GM19397 (cell line): ENCODE measurements around the gene C19orf44.
"Not testable (repeated sequence)": the region's sequence is repeated elsewhere in the genome, so short reads cannot be mapped to it uniquely, and the experiment has no call there.

Experiments used
- ATAC-seq: cut with Tn5 transposase; IDR thresholded peaks from one replicate; pipeline ENCODE4 v1.9.1; 2021; ENCODE audit warnings: mild to moderate bottlenecking, moderate library complexity; ENCODE audit not compliant: unreplicated experiment

Gene C19orf44

DNA sequence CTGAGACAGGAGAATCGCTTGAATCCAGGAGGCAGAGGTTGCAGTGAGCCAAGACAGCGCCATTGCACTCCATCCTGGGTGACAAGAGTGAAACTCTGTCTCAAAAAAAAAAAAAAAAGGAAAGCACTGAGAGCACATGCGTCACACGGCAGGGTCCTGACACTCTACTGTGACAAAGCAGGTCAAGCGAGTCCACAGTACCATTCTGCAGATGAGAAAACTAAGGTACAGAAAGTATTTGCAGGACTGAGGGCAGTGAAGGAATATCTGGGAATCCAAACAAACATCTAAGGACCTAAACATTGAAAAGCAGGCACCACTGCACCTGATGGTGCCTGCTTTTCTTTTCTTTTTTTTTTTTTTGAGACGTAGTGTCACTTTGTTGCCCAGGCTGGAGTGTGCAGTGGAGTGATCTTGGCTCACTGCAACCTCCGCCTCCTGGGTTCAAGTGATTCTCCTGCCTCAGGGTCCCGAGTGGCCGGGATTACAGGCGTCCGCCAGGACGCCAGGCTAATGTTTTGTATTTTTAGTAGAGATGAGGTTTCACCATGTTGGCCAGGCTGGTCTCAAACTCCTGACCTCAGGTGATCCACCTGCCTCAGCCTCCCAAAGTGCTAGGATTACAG, 29.3 kb upstream of the C19orf44 start:
- not testable (repeated sequence) for ATAC-seq

DNA sequence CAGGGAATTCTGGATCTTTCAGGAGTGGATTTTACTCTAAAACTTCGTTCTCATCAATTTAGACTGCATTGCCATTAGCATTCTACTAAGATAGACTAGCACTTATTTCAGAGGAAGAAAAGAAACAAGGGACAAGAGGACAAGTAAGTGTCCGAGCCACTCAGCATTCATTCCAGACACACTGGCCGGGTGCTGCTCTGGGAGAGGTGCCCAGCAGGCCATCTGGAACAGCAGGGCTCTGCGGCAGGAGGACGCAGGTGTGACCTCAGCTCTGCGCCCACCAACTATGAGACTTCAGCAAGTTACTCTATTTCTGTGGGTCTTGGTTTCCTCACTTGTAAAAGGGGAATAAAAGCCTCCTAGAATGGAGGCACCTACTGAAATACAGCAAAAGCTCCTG, 28.6 kb upstream of the C19orf44 start:
- no peak for ATAC-seq

DNA sequence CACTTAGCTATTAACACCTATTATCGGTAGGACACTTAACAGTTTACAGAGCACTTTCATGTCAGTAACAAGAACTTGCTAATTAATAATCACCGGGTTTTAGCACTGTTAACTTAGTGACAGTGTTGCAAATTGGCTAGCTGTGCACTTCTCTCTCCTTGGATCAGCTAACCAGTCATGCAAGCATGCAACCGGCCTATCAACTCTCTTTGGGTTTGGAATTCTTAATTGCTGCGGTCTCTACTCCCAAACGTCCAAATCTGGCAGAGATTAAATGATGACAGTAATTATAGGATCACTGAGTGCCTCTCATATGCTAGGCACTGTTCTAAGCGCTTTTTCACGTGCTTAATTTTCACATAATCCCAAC, 25.7 kb upstream of the C19orf44 start:
- no peak for ATAC-seq

DNA sequence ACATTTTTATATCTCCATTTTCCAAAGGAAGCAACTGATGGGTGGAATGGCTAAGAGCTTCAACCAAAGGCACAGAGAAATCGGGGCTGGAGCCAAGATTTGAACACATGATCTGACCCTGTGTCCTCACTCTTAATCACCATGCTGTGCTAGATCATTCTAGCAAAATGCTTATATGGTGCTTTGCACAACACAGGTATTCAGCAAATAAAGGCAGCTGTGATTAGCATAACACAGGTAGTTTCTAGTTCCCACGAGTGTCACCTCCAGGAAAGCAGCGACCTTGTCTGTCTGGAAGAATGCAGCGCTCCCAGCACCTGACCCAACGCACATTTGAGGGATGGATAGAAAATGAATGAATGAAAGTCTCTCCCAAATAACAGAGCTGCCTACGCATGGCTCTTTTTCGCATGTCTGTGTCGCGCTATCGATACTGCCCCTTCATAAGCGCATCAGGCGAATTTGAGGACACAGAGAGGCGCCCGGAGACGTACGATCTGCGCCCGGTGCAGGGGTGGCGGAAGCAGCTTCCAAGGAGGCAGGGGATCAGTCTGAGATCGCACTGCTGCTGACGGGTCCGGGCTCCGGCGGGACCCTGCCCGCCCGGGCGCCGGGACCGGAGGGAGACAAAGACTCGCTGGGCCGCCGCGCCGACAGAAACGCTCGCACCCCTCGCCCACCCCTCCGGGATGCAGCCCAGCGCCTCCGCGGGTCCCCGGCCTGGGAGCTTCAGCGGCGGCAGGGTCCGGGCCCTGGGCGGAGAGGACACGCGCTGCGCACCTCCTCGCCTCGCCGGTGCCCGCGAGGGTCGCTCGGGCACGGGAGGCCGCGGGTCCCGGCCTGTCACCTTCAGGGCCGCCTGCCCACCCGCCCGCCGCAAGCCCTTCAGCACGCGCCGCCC, 25.0 kb upstream of the C19orf44 start:
- ATAC-seq, result peak; percentile 24

DNA sequence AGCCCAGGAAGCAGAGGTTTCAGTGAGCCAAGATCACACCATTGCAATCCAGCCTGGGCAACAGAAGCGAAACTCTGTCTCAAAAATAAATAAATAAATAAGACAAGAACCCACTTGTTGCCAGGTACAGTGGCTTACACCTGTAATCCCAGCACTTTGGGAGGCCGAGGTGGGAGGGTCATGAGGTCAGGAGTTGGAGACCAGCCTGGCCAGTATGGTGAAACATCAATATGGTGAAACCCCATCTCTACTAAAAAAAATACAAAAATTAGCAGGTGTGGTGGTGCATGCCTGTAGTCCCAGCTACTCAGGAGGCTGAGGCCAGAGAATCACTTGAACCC, 23.7 kb upstream of the C19orf44 start:
- ATAC-seq, result not testable (repeated sequence)

DNA sequence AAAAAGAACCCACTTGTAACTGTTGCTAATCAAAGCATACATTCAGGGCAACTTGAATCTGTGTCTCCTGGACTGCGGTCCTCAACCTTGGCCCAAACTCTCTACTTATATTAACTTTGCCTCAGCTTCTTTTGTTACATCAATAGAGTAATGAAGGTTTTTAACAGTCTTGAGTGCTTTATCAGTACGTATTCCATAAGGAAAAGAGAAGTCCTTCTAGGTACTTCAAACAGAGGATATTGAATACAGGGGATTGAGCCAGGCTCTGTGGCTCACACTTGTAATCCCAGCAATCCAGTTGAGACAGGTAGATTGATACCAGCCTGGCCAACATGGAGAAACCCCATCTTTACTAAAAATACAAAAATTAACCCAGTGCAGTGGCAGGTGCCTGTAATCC, 23.2 kb upstream of the C19orf44 start:
- no peak for ATAC-seq

DNA sequence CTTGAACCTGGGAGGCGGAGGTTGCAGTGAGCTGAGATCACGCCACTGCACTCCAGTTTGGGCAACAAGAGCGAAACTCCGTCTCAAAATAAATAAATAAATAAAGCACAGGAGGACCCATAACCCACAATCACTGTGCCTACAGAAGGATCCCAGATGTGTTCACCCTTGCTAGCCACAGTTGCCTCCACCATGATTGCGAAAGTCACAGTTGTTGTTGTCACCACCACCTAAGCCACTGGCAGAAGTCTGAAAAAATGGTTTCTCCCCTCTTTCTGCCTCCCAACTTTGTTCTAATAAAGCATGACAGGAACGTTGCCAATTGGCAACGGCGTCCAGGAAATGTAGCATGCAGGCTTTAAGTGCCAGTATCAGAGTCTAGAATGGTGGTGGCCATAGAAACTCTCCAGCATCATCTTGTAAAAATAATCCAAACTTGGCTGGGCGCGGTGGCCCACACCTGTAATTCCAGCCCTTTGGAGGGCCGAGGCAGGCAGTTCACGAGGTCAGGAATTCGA, 22.3 kb upstream of the C19orf44 start:
- no peak for ATAC-seq

DNA sequence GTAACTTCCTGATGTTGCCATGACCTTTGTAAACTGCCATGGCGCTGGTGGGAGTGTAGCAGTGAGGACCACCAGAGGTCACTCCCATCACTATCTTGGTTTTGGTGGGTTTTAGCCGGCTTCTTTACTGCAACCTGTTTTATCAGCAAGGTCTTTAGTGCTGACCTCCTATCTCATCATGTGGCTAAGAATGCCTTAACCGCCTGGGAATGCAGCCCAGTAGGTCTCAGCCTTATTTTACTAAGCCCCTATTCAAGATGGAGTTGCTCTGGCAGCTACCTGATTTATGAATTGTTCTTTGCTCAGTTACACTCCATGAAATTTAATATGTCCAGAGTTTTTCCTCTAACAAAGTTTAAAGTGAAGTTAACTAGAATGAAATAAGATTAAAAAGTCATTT, 19.8 kb upstream of the C19orf44 start:
- ATAC-seq, result no peak

DNA sequence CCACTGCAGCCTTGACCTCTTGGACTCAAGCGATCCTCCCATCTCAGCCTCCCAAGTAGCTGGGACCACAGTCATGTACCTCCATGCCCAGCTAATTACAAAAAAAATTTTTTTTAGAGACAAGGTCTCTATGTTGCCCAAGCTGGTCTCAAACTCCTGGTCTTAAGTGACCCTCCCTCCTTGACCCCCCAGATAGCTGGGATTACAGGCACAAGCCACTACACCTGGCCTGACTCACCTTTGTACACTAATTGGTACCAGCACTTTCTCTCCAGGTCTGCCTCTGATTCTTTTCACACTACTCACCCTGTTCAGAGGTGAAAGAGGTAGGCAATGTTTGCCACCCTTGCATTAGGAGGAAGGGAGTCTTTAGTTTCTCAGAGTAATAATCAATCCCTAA, 18.9 kb upstream of the C19orf44 start:
- no peak for ATAC-seq

DNA sequence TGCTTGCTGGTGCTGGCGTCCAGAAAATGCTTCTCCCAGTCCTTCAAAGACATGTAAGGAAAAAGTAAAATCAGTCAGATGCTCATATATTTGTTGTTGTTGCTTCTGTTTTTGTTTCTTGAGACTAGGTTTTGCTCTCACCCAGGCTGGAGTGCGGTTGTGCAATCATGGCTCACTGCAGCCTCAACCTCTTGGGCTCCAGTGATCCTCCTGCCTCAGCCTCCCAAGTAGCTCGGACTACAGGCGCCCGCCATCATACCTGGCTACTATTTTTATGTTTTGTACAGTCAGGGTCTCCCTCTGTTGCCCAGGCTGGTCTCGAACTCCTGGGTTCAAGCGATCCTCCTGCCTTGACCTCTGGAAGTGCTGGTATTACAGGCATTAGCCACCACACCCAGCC, 13.4 kb upstream of the C19orf44 start:
- ATAC-seq, result no peak

DNA sequence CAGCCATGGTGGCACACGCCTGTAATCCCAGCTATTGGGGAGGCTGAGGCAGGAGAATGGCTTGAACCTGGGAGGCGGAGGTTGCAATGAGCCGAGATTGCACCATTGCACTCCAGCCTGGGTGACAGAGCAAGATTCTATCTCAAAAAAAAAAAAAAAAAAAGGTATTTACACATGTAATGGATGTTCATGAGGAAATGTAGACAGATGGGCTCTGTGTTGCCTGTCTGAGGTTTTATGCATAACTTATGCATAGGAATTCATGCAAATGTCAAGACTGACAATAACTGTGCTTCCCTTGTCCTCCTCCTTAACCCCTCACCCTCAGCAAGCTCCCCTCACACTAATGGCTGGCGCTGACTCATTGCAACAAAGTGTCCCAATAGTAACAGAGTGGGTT, 9.7 kb upstream of the C19orf44 start:
- ATAC-seq, result not testable (repeated sequence)

DNA sequence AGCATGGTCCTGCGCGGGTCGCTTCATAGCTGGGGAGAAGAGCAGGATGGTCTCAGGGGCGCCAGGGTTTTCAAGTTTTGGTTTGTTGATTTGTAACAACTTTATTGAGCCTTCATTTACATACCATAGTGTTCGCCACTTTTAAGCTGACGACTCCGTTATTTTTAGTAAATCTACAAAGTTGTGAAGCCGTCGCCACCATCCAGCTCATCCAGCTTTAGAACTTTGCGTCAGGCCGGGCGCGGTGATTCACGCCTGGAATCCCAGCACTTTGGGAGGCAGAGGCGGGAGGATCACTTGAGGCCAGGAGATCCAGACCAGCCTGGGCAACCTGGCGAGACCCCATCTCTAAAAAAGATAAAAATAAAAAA, 404 bp downstream of the C19orf44 start:
- ATAC-seq, result no peak

DNA sequence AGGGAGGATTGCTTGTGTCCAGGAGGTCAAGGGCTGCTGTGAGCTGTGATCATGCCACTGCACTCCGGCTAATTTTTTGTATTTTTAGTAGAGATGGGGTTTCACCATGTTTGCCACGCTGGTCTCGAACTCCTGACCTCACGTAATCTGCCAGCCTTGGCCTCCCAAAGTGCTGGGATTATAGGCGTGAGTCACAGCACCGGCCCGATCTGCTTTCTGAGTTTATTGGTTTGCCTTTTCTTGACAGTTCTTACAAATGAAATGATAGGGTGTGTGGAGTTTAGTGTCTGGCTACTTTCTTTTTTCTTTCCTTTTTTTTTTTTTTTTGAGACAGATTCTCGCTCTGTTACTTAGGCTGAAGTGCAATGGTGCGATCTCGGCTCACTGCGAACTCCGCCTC, 848 bp downstream of the C19orf44 start:
- no peak for ATAC-seq

DNA sequence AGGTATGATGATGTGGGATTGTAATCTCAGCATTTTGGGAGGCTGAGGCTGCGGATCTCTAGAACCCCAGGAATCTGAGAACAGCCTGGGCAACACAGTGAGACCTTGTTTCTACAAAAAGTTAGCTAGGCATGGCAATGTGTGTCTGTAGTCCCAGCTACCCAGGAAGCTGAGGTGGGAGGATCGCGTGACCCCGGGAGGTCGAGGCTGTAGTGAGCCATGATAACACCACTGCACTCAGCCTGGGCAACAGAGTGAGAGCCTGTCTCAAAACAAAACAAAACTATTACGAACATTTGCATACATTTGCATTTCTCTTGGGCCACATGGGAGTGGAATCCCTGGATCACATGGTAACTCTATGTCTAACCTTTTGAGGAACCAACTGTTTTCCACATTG, 1.6 kb downstream of the C19orf44 start:
- ATAC-seq, result no peak

DNA sequence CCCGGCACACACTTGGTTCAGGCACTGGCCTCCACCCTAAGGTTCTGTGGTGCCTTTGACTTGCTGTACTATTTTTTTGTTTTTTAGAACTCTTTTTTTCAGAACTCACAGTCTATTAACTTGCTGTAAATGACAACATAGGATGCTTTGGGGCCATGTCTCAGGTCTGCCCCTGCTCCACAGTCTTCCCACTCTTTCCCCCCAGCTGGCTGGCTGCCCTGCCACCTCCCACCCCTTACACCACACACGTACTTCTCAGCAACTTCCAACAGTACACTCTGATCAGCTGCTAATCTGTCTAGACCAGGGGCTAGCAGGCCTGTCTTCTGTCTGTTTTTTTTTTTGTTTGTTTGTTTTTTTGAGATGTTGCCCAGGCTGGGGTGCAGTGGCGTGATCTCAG, 8.1 kb downstream of the C19orf44 start:
- ATAC-seq, result no peak

DNA sequence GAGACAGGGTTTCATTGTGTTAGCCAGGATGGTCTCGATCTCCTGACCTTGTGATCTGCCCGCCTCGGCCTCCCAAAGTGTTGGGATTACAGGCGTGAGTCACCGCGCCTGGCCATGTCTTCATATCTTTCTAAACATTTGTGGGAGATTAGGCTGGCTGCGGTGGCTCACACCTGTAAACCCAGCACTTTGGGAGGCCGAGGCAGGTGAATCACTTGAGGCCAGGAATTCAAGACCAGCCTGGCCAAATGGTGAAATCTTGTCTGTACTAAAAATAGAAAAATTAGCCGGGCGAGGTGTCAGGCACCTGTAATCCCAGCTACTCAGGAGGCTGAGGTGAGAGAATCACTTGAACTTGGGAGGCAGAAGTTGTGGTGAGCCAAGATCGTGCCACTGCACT, 10.0 kb downstream of the C19orf44 start:
- ATAC-seq, result not testable (repeated sequence)

DNA sequence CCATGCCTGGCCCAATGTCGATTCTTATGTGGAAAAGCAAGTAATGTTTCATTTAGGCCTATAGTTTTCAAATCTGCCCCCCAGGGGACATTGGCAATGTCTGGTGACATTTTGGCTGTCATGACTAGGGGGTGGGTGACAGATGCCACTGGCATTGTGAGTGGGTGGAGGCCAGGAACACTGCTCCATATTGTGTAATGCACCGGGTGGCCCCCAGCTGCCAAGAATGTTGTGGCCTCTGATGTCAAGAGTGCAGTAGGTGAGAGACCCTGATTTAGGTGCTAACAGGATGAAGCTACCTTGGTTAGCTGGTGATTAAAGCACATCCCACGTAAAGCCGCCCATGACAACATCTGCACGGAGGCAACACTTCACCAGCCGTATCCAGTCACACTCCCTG, 10.8 kb downstream of the C19orf44 start:
- ATAC-seq, result no peak

DNA sequence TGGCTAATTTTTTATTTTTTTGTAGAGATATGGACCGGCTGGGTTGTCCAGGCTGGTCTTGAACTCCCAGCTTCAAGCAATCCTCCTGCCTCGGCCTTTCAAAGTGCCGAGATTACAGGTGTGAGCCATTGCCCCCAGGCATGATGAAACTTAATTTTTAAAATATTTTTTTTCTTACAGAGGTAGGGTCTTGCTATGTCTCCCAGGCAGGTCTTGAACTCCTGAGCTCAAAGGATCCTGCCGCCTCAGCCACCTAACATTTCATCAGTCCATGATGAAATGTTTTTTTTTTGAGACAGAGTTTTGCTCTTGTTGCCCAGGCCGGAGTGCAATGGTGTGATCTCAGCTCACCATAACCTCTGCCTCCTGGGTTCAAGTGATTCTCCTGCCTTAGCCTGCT, 12.4 kb downstream of the C19orf44 start:
- ATAC-seq, result no peak

DNA sequence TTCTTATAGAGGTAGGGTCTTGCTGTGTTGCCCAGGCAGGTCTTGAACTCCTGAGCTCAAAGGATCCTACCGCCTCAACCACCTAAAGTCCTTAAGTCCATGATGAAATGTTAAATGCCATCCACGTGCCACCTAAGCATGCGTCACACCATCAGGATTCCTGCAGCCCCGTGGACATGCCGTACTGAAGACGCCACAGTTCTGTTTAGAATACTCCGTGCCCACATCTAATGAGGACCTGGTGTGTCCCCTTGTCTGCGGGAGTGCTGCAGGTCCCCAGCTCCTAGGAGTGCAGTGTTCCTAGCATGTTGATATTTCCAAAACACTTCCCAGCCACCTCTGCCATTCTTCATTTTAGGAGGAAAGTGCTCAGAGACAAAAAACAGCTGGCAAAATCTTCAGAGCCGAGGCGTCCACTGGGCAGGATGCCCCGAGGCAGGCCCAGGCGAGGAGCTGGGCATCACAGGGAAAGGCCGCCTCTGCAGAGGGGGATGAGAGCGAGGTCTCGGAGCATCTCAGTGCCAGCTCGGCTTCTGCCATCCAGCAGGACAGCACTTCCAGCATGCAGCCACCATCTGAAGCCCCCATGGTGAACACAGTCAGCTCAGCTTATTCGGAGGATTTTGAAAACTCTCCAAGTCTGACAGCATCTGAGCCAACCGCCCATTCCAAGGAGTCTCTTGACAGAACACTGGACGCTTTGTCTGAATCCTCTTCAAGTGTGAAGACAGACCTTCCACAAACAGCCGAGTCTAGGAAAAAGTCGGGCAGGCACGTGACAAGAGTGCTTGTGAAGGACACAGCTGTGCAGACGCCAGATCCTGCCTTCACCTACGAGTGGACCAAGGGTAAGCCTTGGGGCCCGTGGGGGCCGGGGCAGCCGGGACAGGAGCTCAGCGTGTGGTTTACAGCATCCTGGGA, 13.2 kb downstream of the C19orf44 start:
- no peak for ATAC-seq

DNA sequence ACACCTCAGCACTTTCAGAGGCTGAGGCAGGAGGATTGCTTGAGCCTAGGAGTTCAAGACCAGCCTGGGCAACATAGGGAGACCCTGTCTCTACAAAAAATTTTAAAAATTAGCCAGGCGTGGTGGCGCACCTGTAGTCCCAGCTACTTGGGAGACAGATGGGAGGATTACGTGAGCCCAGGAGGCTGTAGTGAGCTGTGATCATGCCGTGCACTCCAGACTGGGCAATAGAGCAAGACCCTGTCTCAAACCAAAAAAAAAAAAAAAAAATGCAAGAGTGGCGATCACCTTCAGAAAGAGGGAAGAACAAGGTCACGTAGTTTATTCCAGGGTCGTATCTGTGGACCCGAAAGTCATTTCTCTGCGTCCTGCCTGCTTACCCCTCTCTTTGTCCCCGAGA, 16.4 kb downstream of the C19orf44 start:
- not testable (repeated sequence) for ATAC-seq

DNA sequence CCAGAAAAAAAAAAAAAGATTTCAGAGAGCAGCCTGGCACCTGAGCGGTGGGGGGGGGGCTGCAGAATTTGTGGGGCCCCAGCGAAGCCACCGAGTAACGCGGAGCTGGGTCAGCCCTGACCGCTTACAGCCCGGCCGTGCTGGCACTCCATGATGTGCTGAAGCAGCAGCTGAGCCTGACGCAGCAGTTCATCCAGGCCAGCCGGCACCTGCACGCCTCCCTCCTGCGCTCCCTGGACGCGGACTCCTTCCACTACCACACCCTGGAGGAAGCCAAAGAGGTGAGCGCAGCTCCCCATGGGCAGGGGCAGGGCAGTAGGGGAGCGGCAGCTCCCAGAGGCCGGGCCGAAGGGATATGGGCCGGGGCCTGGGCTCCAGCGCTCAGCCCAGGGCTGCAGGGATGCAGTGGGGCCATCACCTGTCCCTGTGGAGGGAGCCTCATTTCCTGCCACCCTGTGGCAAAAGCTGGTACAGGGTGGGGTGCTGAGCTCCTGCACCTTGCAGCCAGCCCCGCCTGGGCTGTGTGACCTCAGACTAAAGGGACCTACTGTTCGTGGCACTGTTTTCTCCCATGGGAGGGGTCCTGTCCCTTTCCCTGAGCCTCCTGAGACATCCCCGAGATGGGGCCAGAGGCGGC, 18.3 kb downstream of the C19orf44 start:
- ATAC-seq, result no peak
